Measurements from ENCODE around the gene TALDO1.

- TF ChIP-seq CTCF (IDR thresholded peaks at IDR 0.05; ENCODE audit: poor library complexity, severe bottlenecking) = no peak
- no peak for TF ChIP-seq POLR2AphosphoS5 (IDR thresholded peaks at IDR 0.05)
- no peak for TF ChIP-seq SMC3 (conservative IDR thresholded peaks at IDR 0.05; ENCODE audit: poor library complexity)
- TF ChIP-seq REST (IDR thresholded peaks at IDR 0.05; ENCODE audit: borderline replicate concordance) = no peak
Measured at GRCh38 chr11:742571-743201, 4.6 kb upstream of the TALDO1 start.

Data from neural cell (in vitro differentiated cells).